Left ventricle myocardium superior (tissue), 1 donor: ENCODE results near the gene KLHL34. TPM values are rescaled to one million over a fixed set of nuclear protein-coding genes. Genes with fewer than 3 reads are reported as not detected.

Experiments used
- ATAC-seq: fragments of 200-7000 bp; cut with Tn5 transposase; one replicate; pipeline ENCODE4 v1.9.1; 2020; ENCODE audit warnings: mild to moderate bottlenecking, moderate library complexity
- DNase-seq: peaks from one replicate; pipeline ENCODE4 v3.0.0-alpha.2; 2020
- intact Hi-C: fragments of 100-400 bp; cut with micrococcal nuclease; formaldehyde crosslinking; loops from one replicate; pipeline ENCODE4 v1.11.0; 2022
- total RNA-seq: library from RNA; stranded (reverse); fragmentation: NEBNext Ultra II Directional; extraction: Animal tissue kit (Norgen Biotek cat#: 25700); gene quantifications from one replicate; pipeline ENCODE4 v1.2.1, GENCODE V29; 2021
- donor health status: DM: no; HTN: yes; CAD: no; lungs with severe emphysema.

Gene KLHL34
- total RNA-seq, 1 donor from 2014 or later = 3.6 TPM

- intact Hi-C loops = no loop called here
- DNase-seq (no peak), ATAC-seq (no peak)
These were observed 595 bp downstream of the KLHL34 start for GRCh38 chrX:21657318-21658151.

- intact Hi-C loops = no loop called here
- DNase-seq = peak; percentile 23
These were observed 1.4 kb downstream of the KLHL34 start for GRCh38 chrX:21656587-21657317.

GRCh38 chrX:21655901-21656586 is 2.1 kb downstream of the KLHL34 start:
- ATAC-seq = no peak
- DNase-seq = peak; percentile 25
- intact Hi-C loops = no loop called here

More at GRCh38 chrX:21656587-21657317, 1.4 kb downstream of the KLHL34 start:
- ATAC-seq = no peak

- intact Hi-C loops = no loop called here
- DNase-seq (no peak), ATAC-seq (no peak)
These were observed 12.2 kb downstream of the KLHL34 start for GRCh38 chrX:21645886-21646285.

- ATAC-seq (no peak), DNase-seq (no peak)
- intact Hi-C loops = no loop called here
These were observed 12.7 kb downstream of the KLHL34 start for GRCh38 chrX:21645431-21645830.

GRCh38 chrX:21639775-21640174 is 18.4 kb downstream of the KLHL34 start:
- DNase-seq (no peak), ATAC-seq (no peak)
- intact Hi-C loops = no loop called here

GRCh38 chrX:21638311-21638710 is 19.8 kb downstream of the KLHL34 start:
- ATAC-seq (no peak), DNase-seq (no peak)
- intact Hi-C loops = no loop called here

GRCh38 chrX:21632027-21632426 is 26.1 kb downstream of the KLHL34 start:
- no peak for ATAC-seq
- no peak for DNase-seq
- intact Hi-C loops = no loop called here

- ATAC-seq (no peak), DNase-seq (no peak)
- intact Hi-C loops = no loop called here
These were observed 34.2 kb downstream of the KLHL34 start for GRCh38 chrX:21623778-21624501.

- ATAC-seq (no peak), DNase-seq (no peak)
- intact Hi-C loops = no loop called here
These were observed 37.9 kb downstream of the KLHL34 start for GRCh38 chrX:21620234-21620633.

- DNase-seq (no peak), ATAC-seq (no peak)
- intact Hi-C loops = no loop called here
These were observed 41.7 kb downstream of the KLHL34 start for GRCh38 chrX:21616386-21616785.

GRCh38 chrX:21612154-21612553 is 46.0 kb downstream of the KLHL34 start:
- DNase-seq (no peak), ATAC-seq (no peak)
- intact Hi-C loops = no loop called here

- intact Hi-C loops = no loop called here
- no peak for DNase-seq
- no peak for ATAC-seq
These were observed 48.0 kb downstream of the KLHL34 start for GRCh38 chrX:21610168-21610567.

- intact Hi-C loops = no loop called here
- ATAC-seq (no peak), DNase-seq (no peak)
These were observed 52.1 kb downstream of the KLHL34 start for GRCh38 chrX:21606002-21606401.

Other genes with a start within 250 kb of the KLHL34 start
- gene SMPX, start 99.8 kb upstream of the KLHL34 start, total RNA-seq = 622 TPM
- gene MBTPS2, start 181.3 kb upstream of the KLHL34 start, total RNA-seq = 9.9 TPM
- 0.57 TPM for gene YY2, start 197.7 kb upstream of the KLHL34 start, total RNA-seq